Measurements from ENCODE around the gene CRB2.
"Not testable (repeated sequence)": the region's sequence is repeated elsewhere in the genome, so short reads cannot be mapped to it uniquely, and the experiment has no call there.

The CRB2 gene

DNA sequence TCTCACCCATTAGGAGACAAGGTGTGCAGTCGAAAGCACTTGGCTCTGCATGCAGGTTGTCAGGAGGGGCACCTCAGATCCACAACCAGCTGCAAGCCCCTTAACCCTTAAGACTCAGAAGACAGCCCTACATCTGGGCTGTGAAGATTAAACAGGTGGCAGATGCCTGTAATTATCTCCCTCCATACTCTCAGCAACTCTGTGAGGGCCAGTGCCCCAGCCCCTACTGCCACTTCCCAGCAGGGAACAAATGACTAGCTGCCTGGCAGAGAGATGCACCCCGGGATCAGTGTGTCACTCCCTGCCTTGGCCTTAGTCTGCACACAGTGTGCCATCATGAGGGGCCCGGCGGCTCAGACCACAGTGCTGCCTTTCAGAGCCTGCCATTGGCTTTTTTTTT, 42.0 kb downstream of the CRB2 start:
- no peak for TF ChIP-seq ZNF70 (CRISPR knock-in tag; IDR thresholded peaks at IDR 0.05)
- TF ChIP-seq SNAI2 (CRISPR knock-in tag; IDR thresholded peaks at IDR 0.05), result no peak
- TF ChIP-seq BACH2 (CRISPR knock-in tag; IDR thresholded peaks at IDR 0.05; ENCODE audit: borderline replicate concordance), result no peak
- TF ChIP-seq OSR1 (CRISPR knock-in tag; IDR thresholded peaks at IDR 0.05), result no peak
- TF ChIP-seq, protein P1, sequence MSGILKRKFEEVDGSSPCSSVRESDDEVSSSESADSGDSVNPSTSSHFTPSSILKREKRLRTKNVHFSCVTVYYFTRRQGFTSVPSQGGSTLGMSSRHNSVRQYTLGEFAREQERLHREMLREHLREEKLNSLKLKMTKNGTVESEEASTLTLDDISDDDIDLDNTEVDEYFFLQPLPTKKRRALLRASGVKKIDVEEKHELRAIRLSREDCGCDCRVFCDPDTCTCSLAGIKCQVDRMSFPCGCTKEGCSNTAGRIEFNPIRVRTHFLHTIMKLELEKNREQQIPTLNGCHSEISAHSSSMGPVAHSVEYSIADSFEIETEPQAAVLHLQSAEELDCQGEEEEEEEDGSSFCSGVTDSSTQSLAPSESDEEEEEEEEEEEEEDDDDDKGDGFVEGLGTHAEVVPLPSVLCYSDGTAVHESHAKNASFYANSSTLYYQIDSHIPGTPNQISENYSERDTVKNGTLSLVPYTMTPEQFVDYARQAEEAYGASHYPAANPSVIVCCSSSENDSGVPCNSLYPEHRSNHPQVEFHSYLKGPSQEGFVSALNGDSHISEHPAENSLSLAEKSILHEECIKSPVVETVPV (CRISPR knock-in tag; IDR thresholded peaks at IDR 0.05), result no peak
- no peak for TF ChIP-seq ZFP3 (CRISPR knock-in tag; IDR thresholded peaks at IDR 0.05)
- no peak for TF ChIP-seq TOX (CRISPR knock-in tag; IDR thresholded peaks at IDR 0.05; ENCODE audit: borderline replicate concordance)
- TF ChIP-seq ISL1 (CRISPR knock-in tag; IDR thresholded peaks at IDR 0.05), result no peak
- TF ChIP-seq ESRRG (CRISPR knock-in tag; IDR thresholded peaks at IDR 0.05), result no peak
- TF ChIP-seq ZFP30 (CRISPR knock-in tag; IDR thresholded peaks at IDR 0.05), result no peak
- TF ChIP-seq CREB5 (CRISPR knock-in tag; IDR thresholded peaks at IDR 0.05; ENCODE audit: low read depth), result no peak
- TF ChIP-seq PATZ1 (CRISPR knock-in tag; IDR thresholded peaks at IDR 0.05; ENCODE audit: borderline replicate concordance), result no peak
- TF ChIP-seq GLIS3 (CRISPR knock-in tag; IDR thresholded peaks at IDR 0.05), result no peak
- no peak for TF ChIP-seq TCF4 (CRISPR knock-in tag; IDR thresholded peaks at IDR 0.05; ENCODE audit: borderline replicate concordance)
- TF ChIP-seq, protein P2, sequence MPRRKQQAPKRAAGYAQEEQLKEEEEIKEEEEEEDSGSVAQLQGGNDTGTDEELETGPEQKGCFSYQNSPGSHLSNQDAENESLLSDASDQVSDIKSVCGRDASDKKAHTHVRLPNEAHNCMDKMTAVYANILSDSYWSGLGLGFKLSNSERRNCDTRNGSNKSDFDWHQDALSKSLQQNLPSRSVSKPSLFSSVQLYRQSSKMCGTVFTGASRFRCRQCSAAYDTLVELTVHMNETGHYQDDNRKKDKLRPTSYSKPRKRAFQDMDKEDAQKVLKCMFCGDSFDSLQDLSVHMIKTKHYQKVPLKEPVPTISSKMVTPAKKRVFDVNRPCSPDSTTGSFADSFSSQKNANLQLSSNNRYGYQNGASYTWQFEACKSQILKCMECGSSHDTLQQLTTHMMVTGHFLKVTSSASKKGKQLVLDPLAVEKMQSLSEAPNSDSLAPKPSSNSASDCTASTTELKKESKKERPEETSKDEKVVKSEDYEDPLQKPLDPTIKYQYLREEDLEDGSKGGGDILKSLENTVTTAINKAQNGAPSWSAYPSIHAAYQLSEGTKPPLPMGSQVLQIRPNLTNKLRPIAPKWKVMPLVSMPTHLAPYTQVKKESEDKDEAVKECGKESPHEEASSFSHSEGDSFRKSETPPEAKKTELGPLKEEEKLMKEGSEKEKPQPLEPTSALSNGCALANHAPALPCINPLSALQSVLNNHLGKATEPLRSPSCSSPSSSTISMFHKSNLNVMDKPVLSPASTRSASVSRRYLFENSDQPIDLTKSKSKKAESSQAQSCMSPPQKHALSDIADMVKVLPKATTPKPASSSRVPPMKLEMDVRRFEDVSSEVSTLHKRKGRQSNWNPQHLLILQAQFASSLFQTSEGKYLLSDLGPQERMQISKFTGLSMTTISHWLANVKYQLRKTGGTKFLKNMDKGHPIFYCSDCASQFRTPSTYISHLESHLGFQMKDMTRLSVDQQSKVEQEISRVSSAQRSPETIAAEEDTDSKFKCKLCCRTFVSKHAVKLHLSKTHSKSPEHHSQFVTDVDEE (CRISPR knock-in tag; IDR thresholded peaks at IDR 0.05), result no peak
- TF ChIP-seq ZNF8 (CRISPR knock-in tag; IDR thresholded peaks at IDR 0.05), result no peak
- TF ChIP-seq ZNF565 (CRISPR knock-in tag; conservative IDR thresholded peaks at IDR 0.05; ENCODE audit: low read depth), result no peak
- ATAC-seq, result no peak

GRCh38 chr9:123398938-123399337, 42.9 kb downstream of the CRB2 start:
- not testable (repeated sequence) for ATAC-seq

DNA sequence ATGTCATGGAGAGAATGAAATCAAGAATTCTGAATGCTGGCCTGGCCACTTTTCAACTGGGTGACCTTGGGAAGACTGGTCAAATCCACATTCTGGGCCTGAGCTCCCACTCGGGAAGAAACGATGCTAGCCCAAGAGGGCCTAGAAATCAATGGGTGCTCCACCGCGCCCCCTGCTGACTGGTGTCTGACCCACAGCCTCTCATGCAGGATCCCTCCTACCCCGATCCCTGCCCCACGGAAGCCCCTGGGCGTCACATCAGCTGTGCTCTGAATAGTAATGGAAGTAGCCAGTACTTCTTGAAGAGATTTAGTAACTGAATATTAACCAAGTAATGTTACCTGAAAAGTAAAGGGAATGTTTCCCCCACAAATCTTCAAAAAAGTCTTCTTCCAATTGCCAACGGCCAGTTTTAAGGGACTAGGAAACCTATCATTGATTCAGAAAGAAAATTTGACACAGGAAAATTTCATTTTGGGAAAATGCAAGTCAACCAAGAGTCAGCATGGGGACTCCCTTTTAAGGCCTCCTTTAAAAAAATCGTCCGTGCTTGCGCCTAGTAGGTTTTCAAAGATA, 43.9 kb downstream of the CRB2 start:
- no peak for ATAC-seq
- TF ChIP-seq, protein P1 (CRISPR knock-in tag; IDR thresholded peaks at IDR 0.05), result no peak

- no peak for ATAC-seq
- no peak for TF ChIP-seq ESRRG (CRISPR knock-in tag; IDR thresholded peaks at IDR 0.05)
- no peak for TF ChIP-seq ISL1 (CRISPR knock-in tag; IDR thresholded peaks at IDR 0.05)
- TF ChIP-seq TOX (CRISPR knock-in tag; IDR thresholded peaks at IDR 0.05; ENCODE audit: borderline replicate concordance), result no peak
- TF ChIP-seq PATZ1 (CRISPR knock-in tag; IDR thresholded peaks at IDR 0.05; ENCODE audit: borderline replicate concordance), result no peak
- TF ChIP-seq CSDC2 (CRISPR knock-in tag; IDR thresholded peaks at IDR 0.05), result no peak
- TF ChIP-seq, protein P1 (CRISPR knock-in tag; IDR thresholded peaks at IDR 0.05), result no peak
- TF ChIP-seq GLIS3 (CRISPR knock-in tag; IDR thresholded peaks at IDR 0.05), result no peak
- no peak for TF ChIP-seq ARNTL (CRISPR knock-in tag; IDR thresholded peaks at IDR 0.05; ENCODE audit: borderline replicate concordance, low read depth)
- TF ChIP-seq PPARA (CRISPR knock-in tag; IDR thresholded peaks at IDR 0.05; ENCODE audit: borderline replicate concordance), result no peak
- TF ChIP-seq RARB (CRISPR knock-in tag; IDR thresholded peaks at IDR 0.05), result no peak
Measured at GRCh38 chr9:123400926-123401503, 45.0 kb downstream of the CRB2 start.
